ENCODE measurements around the gene FGF11. TPM values are rescaled to one million over a fixed set of nuclear protein-coding genes. Genes with fewer than 3 reads are reported as not detected.
"Not testable (repeated sequence)": the region's sequence is repeated elsewhere in the genome, so short reads cannot be mapped to it uniquely, and the experiment has no call there.

The FGF11 gene
- total RNA-seq, 1 donor, result 3.9 TPM

DNA sequence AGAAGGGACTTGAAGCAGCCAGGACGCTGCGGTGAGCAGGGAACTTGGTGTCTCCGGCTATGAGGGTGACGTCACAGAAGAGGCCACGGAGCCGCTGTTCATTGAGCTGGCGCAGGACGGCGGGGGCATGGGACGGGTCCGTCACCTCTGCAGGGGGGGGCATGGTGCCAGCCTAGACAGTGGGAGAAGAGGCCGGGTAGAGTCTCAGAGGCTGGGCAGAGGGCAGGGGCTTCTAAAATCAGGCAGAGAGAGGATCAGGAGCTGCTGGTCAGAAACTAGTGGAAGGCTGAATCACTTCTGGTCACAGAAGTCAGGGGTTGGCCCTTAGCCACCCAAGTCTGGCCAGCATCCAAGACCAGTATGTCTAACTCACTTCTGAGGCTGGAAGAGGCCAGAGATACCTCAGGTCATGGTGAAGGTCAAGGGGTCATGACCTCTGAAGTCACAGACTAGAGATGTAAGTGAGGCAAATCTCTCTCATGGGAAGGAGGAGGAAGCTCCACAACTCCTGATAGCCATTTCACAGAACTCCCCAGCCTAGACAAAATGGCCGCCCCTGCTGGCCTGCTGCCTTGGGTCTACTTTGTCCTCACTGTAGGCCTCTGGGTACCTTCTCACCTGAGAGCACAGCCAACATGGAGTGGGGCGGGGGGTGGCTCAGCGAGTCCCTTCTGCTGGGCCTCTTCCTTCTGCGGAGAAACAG lies 27.5 kb downstream of the FGF11 start:
- DNase-seq (ENCODE audit: low read depth), result peak; percentile 64
- no peak overlapping the region for H3K4me3 ChIP-seq (ENCODE audit: low read depth, low read length)
- TF ChIP-seq, protein P1, sequence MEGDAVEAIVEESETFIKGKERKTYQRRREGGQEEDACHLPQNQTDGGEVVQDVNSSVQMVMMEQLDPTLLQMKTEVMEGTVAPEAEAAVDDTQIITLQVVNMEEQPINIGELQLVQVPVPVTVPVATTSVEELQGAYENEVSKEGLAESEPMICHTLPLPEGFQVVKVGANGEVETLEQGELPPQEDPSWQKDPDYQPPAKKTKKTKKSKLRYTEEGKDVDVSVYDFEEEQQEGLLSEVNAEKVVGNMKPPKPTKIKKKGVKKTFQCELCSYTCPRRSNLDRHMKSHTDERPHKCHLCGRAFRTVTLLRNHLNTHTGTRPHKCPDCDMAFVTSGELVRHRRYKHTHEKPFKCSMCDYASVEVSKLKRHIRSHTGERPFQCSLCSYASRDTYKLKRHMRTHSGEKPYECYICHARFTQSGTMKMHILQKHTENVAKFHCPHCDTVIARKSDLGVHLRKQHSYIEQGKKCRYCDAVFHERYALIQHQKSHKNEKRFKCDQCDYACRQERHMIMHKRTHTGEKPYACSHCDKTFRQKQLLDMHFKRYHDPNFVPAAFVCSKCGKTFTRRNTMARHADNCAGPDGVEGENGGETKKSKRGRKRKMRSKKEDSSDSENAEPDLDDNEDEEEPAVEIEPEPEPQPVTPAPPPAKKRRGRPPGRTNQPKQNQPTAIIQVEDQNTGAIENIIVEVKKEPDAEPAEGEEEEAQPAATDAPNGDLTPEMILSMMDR (IDR thresholded peaks at IDR 0.05; ENCODE audit: insufficient read depth, low read depth, low read length), result no peak

GRCh38 chr17:7467498-7467897 lies 28.2 kb downstream of the FGF11 start:
- DNase-seq (ENCODE audit: low read depth), result no peak
- TF ChIP-seq, protein P1 (IDR thresholded peaks at IDR 0.05; ENCODE audit: insufficient read depth, low read depth, low read length), result no peak
- no peak overlapping the region for H3K4me3 ChIP-seq (ENCODE audit: low read depth, low read length)

DNA sequence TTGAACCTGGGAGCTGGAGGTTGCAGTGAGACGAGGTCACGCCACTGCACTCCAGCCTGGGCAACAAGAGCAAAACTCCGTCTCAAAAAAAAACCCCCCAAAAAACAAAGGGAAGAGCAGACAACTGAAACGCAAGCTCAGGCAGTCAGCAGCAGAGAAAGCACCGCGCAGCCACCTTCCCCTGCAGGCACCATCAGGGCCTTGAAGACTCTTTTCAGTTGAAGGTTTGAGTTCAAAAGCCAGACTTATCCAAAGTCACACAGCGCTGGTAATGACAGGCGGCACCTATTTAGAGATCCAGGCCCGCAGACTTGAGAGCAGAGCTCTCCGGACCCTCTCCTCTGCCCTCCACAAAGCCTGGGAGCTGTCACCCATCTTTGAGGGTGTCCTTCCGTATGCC lies 29.0 kb downstream of the FGF11 start:
- TF ChIP-seq, protein P1 (IDR thresholded peaks at IDR 0.05; ENCODE audit: insufficient read depth, low read depth, low read length), result no peak
- no peak for DNase-seq (ENCODE audit: low read depth)
- no peak overlapping the region for H3K4me3 ChIP-seq (ENCODE audit: low read depth, low read length)

- TF ChIP-seq, protein P1 (IDR thresholded peaks at IDR 0.05; ENCODE audit: insufficient read depth, low read depth, low read length), result no peak
- H3K4me3 ChIP-seq (ENCODE audit: low read depth, low read length), result no peak overlapping the region
- no peak for DNase-seq (ENCODE audit: low read depth)
Observed at GRCh38 chr17:7468804-7469389, 29.6 kb downstream of the FGF11 start.

GRCh38 chr17:7469843-7470242 lies 30.5 kb downstream of the FGF11 start:
- H3K4me3 ChIP-seq (ENCODE audit: low read depth, low read length); DNase-seq (ENCODE audit: low read depth): not testable (repeated sequence)

- DNase-seq (ENCODE audit: low read depth); H3K4me3 ChIP-seq (ENCODE audit: low read depth, low read length): not testable (repeated sequence)
Observed at GRCh38 chr17:7470457-7470973, 31.2 kb downstream of the FGF11 start.

- no peak overlapping the region for H3K4me3 ChIP-seq (ENCODE audit: low read depth, low read length)
- DNase-seq (ENCODE audit: low read depth), result no peak
- TF ChIP-seq, protein P1 (IDR thresholded peaks at IDR 0.05; ENCODE audit: insufficient read depth, low read depth, low read length), result no peak
Observed at GRCh38 chr17:7471729-7472128, 32.4 kb downstream of the FGF11 start.

DNA sequence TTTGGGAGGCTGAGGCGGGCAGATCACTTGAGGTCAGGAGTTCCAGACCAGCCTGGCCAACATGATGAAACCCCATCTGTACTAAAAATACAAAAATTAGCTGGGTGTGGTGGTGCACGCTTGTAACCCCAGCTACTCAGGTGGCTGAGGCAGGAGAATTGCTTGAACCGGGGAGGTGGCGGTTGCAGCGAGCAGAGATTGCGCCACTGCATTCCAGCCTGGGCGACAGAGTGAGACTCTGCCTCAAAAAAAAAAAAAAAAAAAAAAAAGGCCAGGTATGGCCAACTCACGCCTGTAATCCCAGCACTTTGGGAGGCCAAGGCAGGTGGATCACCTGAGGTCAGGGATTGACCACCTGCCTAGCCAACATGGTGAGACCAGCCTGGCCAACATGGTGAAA lies 35.5 kb downstream of the FGF11 start:
- H3K4me3 ChIP-seq (ENCODE audit: low read depth, low read length); DNase-seq (ENCODE audit: low read depth): not testable (repeated sequence)
